KG1 (cell line): ENCODE data around the gene BCL2L1.

Source experiments
- DNase-seq: peaks from one replicate; lab custom pipeline; 2025; lab: John Stamatoyannopoulos, UW

The BCL2L1 gene

DNA sequence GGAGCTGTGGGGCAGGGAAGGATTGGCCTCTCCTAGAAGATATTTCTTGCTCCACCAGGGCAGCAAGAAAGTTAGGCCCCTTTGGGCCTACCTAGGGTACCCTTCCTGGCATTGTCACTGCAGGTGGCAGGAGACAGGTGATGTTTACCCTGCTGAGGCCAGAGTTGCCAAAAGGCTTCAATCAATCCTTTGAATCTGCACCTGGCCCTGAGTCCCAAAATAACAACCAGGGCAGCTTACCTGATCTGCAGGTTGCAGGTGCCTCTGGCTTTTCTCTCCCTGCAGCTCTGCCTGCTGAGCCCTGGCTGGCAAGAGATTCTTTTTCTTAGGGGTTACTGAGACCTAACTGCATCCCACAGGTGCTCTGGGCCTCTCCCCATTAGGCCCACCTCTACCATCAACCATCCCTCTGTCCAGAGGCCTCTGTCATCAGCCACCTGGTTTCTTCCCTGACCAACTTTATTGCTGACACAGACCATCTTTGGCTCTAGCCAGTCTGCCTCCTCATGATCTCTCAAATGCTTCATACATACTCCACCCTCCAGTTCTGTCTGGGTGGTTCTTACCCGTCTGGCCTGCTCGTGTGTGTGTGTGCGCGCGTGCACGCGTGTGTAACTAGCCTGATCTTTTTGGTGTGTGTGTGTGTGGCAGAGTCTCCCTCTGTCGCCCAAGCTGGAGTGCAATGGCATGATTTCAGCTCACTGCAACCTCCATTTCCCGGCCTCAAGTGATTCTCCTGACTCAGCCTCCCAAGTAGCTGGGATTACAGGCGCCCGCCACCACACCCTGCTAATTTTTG, 13.7 kb downstream of the BCL2L1 start:
- DNase-seq: no peak

DNA sequence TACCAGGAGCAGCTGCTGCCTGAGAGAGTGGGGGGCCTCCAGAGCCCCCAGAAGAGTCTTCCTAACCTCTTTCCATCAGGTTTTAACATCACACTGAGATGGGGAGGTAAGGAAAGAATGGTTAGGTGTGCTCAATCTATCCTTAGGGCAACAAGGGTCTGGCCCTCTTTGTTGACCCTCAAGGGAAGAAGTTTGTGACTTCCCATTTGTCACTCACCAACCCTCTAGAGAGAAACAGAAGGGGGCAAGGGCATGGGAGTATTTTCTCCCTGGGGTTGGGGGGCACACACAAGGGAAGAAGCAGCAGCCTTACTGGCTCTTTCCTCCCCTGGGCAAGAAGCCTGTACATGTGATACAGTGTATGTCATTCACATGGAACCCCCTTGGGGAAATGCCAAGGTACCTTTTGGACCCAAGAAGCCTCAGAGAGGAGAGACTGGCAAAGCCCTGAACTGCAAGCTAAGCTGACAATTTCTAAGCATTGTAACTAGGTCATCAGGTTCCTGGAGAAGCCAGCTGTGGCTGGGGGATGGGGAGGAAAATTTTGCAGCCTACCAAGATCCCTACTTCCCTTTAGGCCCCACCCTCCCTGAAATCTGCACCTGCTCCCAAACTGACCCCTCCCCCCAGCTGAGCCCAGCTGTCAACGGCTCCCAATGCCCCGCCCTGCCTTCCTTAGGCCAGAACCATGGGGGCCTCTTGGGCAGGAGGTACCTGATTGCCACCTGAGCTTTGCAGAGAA, 14.5 kb downstream of the BCL2L1 start:
- DNase-seq: no peak

DNA sequence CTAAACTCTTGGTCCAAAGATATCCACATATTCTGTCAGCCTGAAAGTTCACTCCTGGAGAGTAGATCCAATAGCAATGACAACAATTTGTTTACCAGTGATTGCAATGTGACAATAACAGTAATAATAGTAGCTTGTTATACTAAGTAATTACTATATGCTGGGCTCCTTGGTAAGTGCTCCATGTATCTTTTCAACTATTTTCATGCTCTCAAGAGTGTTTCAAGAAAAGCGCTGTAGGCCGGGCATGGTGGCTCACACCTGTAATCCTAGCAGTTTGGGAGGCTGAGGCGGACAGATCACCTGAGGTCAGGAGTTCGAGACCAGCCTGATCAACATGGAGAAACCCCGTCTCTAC, 15.4 kb downstream of the BCL2L1 start:
- no peak for DNase-seq

DNA sequence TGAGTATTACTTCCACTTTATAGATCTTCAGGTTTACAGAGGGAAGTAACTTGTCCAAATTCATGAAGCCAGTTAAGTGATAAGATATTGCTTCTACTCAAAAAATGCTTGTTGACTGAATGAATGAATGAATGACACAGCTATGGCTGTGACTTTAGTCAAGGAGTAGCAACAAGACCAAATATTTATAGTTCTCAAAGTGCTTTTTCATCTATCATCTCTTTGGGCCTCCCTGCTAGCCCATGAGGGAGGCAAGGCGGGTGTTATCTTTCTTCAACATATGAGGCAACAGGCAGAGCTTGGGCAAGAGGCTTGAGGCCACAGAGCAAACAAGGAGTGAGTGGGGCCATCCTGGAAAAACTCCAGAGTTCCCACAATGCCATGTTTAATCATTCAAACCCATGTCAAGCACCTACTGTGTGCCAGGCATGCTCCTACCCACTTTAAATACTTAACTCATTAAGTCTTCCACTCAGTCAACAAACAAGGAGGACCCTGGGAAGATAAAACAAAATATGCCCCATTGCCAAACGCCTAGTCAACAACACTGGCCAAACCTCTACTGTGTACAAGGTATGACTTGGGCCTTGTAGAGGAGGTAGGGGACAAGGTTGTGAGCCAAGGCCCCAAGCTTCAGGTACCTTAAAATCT, 15.9 kb downstream of the BCL2L1 start:
- no peak for DNase-seq

DNA sequence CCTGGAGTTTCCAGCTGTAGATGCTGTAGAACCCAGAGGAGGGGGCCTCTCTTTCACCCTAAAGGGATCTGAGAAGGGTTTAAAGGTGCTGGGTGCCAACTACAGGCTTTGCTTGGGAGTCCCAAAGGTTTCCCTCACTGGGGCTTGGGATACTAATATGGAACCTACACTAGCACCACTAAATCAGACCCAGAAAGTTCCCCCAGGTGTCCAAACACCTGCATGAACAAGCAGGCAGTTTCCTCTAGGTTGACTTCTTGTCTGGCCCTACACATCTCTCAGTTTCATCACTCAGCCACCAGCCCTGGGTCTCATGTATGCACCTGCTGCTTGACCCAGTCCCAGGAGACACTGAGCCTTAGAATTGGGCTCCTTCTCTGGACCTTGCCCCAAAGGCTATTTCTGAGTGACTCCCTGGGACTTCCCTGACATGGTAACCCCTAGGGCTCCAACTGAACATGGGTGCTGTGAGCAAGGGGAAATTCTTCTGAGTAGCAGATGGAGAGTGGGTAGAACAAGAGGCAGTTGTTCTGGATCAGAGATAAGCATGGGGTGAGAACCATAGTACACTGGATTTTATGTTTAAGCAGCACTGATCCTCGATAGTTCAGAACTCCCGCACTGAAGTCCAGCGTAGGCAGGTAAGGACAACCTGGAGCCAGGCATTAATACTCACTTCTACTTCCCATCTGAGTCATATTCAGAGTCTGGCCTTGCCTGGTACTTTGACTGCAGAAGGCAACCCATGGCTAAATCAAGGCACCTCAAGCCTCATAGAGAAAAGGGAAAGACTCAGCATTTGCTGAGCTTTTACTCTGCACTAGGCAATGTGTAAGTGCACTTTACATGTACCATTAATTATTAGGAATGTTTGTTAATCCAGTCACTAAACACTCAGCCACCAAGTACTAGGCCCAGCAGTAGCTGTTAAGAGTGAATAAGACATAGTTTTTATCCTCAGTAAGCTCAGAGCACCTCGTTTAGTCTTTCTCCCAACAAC, 16.8 kb downstream of the BCL2L1 start:
- DNase-seq: no peak

DNA sequence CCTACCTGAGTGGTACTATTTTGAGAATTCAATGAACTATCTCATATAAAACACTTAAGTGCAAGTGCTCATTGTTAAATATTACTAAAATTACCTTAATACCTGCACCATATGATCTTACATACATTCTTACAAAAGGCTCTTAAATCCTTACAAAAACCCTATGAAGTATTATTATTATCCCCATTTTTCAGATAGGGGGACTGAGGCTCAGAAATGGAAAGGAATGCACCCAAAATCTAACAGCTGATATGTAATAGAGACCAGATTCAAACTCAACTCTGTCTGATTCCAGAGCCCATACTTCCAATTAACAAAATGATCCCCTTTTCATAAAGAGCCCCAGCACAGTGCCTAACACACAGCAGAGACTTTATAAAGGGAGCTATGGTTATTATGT, 17.5 kb downstream of the BCL2L1 start:
- DNase-seq: no peak

DNA sequence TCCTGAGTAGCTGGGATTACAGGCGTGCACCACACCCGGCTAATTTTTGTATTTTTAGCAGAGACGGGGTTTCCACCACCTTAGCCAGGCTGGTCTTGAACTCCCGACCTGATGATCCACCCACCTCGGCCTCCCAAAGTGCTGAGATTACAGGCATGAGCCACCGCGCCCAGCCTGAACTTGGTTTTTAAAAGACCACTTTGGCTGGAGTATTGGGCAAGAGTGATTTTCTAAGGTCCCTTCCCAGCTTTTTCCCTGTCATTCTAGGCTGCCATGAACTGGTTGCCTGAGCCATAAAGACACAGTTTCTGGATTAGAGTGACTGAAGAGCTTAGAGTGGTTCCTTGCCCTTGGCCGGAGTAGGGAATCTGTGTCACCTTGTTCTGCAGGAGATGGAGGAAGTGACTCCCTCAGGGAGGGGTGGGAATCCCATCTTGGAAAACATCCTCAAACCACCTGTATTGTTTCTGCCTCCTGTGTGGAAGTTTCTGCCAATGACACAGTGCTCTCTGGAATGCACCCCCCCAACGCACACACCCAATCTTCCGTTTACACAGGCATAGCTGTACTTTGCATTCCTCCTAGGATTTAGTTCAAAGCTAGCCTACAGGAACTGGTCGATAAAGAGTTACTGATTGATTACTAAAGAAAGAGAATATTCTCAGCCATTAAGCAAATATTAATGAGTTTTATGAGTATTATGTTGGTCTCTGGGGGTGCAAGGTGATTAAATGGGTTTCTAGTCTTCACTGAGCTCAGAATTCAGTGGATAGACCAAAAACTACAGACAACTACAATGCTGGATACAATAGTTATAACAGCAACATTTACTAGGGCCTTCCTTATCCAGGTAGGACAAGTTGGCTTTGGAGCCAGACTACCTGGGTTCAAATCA, 18.2 kb downstream of the BCL2L1 start:
- no peak for DNase-seq

DNA sequence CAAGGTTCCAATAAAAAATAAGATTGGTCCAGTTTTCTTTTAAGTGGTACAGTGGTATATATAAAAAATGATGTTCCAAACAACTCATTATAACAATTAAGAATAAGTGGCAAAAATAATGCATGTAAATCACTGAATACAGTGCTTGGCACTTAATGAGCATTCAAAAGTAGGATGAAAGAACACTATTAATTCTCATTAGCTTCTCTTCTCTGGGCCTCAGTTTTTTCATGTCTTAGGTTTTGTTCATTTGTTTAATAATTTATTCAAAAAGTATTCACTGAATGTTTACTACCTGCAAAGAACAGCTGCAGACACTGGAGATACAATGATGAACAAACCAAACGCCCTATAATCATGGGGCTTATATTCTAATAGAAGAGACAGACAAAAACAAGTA, 21.1 kb downstream of the BCL2L1 start:
- DNase-seq: no peak

DNA sequence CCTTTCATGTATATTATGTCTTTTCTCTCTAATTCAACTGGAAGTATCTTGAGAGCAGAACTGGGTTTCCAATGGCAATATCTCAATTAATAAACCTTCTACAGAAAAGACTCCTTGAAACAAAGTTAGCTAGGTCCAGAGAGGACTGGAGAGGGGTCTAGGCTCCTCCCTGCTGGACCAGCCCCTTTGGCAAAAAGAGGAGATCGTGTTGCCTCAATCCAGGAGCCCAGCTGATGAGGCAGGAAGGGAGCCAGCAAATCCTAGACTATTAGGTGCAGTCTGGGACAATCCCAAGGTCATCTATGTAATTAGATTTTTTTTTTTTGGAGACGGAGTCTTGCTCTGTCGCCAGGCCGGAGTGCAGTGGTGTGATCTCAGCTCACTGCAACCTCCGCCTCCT, 21.9 kb downstream of the BCL2L1 start:
- no peak for DNase-seq

DNA sequence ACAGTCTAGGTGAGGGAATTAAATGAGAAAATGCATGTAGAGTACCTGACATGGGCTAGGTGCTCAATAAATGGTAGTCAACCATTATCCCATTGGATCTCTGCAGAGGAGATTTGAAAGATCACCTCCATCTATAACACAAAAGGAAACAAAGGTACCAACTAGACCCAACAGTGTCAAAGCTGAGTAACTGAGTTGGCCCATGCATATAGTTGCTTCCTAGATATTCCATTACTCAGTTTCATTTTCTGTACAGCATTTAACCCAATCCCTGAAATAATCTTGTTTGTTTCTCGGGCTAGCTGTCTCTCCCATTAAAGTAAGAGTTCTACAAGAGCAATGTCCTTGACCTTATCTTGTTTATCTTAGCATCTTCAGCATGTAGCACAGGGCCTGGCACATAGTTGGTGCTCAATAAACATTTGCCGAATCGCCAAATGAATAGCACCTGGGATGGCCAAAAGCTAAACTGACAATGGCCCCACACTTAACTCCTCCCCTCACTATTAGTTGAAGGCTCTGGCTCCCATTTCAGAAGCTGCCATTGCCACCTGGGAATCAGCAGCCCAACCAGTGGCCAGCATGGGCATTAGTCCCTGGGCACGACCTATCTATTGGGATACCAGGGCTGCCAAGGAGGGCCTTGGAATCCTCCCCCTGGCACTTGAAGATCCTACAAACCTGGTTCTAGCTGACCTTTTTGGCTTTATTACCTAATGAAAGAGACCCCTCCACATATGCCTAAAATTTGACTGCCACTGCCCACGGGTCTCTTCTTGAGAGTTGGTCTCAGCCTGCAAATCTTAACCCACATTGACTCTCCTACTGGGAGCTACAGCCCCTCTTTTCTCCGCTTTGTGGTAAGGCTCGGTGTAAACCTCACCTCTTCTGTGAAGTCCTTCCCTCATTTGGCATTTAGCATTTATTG, 22.6 kb downstream of the BCL2L1 start:
- DNase-seq: no peak

DNA sequence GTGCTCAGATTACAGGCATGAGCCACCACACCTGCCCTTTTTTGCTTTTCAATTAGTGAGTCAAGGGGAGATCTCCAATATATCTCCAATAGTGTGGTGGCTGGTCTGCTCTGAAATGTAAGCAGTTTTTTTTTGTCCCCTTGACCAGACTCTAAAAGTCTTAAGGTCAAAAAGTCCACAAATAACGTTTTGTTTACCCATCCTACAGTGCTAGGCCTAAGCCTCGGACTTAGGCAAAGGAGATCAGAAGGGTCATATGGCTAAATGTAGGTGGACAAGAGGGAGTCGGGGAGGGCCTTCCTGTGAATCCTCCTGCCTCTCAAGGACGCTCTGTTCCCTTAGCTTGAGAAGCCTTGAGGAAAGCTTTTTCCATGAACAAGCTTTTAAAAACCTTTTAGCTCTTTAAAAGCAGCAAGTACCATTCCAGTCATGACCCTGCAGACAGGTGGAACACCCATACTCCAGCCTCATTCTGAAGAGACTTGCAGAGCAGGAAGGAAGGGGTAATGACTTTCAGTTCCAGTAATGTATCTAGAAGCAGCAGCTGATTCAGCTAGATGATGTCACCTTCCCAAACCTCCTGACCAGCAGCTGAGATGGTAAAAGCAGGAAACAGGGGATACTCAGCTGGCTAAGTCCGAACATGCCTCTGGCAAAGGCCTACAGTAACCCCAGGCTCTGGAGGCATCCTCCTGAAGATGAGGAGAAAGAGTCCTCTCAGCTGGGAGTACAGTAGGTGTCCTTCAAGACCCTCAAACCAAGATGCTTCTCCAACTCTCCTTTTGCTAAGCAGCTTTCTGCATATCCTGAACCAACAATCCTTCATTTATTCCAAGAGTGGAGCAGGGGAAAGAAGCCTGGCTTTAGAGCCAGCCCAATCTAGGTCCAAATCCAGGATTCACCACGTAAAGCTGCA, 23.6 kb downstream of the BCL2L1 start:
- no peak for DNase-seq

DNA sequence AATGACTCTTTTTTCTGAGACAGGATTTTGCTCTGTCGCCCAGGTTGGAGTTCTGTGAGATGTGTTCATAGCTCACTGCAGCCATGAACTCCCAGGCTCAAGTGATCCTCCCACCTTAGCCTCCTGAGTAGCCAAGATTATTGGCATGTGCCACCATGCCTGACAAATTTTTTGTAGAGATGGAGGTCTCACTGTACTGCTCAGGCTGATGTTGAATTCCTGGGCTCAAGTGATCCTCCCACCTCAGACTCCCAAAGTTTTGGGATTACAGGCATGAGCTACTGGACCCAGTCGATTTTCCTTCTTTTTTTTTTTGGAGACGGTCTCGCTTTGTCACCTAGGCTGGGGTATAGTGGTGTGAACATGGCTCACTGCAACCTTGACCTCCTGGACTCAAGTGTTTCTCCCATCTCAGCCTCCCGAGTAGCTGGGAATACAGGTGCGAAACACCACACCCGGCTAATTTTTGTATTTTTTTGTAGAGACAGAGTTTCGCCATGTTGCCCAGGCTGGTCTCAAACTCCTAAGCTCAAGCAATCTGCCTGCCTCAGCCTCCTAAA, 24.3 kb downstream of the BCL2L1 start:
- no peak for DNase-seq

DNA sequence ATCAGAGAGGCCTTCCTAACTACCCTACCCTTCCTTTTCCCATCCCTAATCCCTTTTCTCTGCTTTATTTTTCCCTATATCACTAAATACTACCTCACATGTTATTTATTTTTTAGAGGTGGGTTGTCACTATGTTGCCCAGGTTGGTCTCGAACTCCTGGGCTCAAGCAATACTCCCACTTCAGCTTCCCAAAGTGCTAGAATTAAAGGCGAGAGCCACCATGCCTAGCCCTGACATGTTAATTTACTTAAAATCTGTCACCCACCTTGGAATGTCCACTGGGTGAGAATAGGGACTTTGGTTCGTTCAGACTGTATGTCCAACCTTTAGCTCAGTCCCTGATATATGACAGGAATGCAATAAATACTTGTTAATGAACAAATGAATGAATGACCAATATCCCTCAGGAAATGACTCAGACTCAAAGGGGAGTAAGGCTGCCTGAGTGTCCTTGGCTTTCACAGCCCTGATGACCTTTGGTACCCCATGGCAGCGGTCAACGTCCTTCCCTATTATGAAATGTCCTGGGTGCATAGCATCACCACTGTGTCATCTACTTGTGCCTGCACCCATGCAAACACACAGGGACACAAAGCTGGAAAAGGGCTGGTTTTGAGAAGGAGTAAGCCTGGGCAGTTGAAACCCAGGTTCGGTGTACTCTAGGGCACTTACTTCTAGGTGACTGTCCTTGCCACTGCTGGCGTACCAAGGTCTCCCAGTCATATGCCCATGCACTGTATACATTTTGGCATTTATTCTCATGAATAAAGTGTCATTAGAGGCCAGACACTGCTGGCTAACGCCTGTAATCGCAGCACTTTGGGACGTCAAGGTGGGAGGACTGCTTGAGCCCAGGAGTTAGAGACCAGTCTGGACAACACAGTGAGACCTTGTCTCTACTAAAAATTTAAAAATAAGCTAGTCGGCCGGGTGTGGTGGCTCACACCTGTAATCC, 26.5 kb downstream of the BCL2L1 start:
- no peak for DNase-seq

DNA sequence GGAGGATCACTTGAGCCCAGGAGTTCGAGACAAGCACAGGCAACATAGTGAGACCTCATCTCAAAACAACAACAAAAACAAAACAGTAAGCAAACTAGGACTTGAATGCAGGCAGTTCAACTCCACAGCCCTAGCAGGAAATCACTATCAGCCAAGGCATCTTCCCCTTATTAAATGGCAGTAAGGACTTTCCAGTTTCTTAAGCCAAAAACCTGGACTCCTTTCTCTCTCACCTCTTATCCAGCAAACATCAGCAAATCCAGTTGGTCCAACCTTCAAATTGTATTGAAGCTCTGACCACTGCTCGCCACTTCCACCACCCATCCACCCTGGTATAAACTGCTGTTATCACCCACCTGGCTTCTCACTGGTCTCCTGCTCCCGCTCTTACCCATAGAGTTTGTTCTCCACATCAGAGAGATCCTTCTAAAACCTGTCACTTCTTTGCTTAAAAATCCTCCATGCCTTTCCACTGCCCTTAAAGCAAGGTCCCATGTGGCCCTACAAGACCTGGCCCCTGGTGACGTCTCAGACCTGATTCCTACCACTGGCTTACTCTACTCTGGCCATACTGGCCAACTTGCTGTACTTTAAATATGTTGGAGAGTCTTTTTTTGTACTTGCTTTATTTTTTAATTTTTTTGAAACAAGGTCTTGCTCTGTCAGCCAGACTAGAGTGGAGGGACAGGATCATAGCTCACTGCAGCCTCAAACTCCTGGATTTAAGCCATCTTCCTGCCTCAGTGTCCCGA, 27.6 kb downstream of the BCL2L1 start:
- DNase-seq: no peak

DNA sequence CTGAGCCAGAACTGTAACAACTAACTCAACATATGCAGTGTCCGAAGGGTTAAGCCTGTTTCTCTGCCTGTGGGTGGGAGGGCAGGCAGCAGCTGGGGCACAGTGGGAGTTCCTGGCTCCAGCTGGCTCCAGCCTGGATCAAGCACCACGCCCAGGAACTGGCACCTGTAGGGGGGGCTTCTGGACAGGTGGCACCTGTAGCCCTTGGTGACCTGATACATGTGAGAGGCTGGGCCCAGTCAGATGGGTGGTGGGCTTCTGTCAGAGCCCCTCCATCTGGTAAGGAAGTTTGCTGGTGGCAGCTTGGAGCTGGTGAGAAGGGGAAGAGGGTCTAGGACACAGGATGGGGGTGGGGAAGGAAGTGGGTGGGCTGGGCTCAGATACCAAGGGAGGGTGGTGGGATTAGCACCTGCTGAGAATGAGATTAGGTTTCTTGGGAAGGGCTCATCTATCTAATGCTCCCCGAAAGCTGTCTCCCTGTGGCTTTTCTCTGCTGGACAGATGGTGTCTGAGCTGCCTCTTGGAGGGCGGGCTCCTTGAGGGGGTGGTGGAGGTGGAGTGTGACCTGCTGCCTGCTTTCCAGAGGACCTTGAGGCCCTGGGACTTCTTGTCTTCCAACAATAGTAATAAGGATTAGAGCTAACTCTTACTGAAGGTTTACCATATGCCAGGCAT, 28.5 kb downstream of the BCL2L1 start:
- no peak for DNase-seq

DNA sequence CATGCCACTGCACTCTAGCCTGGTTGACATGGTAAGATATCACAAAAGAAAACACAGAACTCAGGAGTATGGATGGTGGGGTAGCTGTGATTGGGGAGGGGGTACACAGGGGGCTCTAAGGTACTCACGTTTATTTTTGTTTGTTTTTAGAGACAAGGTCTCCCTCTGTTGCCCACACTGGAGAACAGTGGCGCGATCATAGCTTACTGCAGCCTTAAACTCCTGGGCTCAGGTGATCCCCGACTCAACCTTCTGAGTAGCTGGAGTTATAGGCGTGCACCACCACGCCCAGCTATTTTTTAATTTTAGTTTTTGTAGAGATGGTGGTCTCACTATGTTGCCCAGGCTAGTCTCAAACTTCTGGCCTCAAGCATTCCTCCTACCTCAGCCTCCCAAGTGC, 29.3 kb downstream of the BCL2L1 start:
- no peak for DNase-seq
